T-cell (primary cell): ENCODE results near the gene GRIP2. TPM values are rescaled to one million over a fixed set of nuclear protein-coding genes. Genes with fewer than 3 reads are reported as not detected.

Source experiments
- ATAC-seq, 4 experiments: fragments of 200-7000 bp in 3 of 4; fragments of 150-1000 bp in 1 of 4; cut with Tn5 transposase; replicated peaks in 1 of 4; 1 replicate in 3 of 4; 2 replicates in 1 of 4; pipeline ENCODE4 v1.10.0; 2021; ENCODE audit warnings: moderate library complexity in 3 of 4, mild to moderate bottlenecking in 2 of 4, moderate number of reproducible peaks in 1 of 4
- CTCF ChIA-PET, 2 donors: fragments of 300-600 bp; sonication (Branson Sonifier 250); formaldehyde crosslinking; loops; one replicate each; lab custom pipeline; 2022; ENCODE audit warnings: antibody characterized with exemption in 2 of 2; lab: Charles Lee
- POLR2A ChIA-PET, 2 donors: fragments of 300-600 bp; sonication (Branson Sonifier 250); formaldehyde crosslinking; loops; one replicate each; lab custom pipeline; 2022; ENCODE audit warnings: antibody characterized with exemption in 2 of 2; lab: Charles Lee
- DNase-seq, 35 experiments: peaks; one replicate each; pipeline versions ENCODE4 v3.0.0 to v3.0.0-alpha.2; 2013 to 2023
- H3K27ac ChIP-seq: one replicate; pipeline ENCODE4 v1.5.1; 2013; ENCODE audit warnings: low read length
- H3K27me3 ChIP-seq, 2 experiments: replicated peaks in 1 of 2; 1 replicate in 1 of 2; 2 replicates in 1 of 2; pipeline versions ENCODE4 v1.6.1 to v1.7.0; 2013; ENCODE audit warnings: low read length in 1 of 2, mixed read lengths in 1 of 2; ENCODE audit not compliant: control insufficient read depth in 2 of 2, insufficient read depth in 2 of 2; ENCODE audit errors: extremely low read depth in 1 of 2
- H3K36me3 ChIP-seq, 2 donors: 1 replicate in 1 of 2; 2 replicates in 1 of 2; pipeline versions ENCODE4 v1.6.1 to v1.7.0; 2013; ENCODE audit warnings: low read length in 1 of 2; ENCODE audit not compliant: control insufficient read depth in 2 of 2, insufficient read depth in 1 of 2; ENCODE audit errors: extremely low read depth in 1 of 2
- H3K4me1 ChIP-seq, 2 experiments: 1 replicate in 1 of 2; 2 replicates in 1 of 2; pipeline versions ENCODE4 v1.6.1 to v1.7.0; 2013; ENCODE audit warnings: low read length in 2 of 2, mixed read lengths in 1 of 2; ENCODE audit not compliant: insufficient read depth in 2 of 2, control insufficient read depth in 1 of 2; ENCODE audit errors: extremely low read depth in 1 of 2
- H3K4me3 ChIP-seq, 2 donors: 1 replicate in 1 of 2; 2 replicates in 1 of 2; pipeline versions ENCODE4 v1.5.1 to v1.7.0; 2013; ENCODE audit warnings: mild to moderate bottlenecking in 2 of 2, low read length in 1 of 2, moderate library complexity in 1 of 2; ENCODE audit not compliant: control insufficient read depth in 1 of 2; ENCODE audit errors: extremely low read depth in 1 of 2
- H3K9me3 ChIP-seq: 2 replicates; pipeline ENCODE4 v1.7.0; 2013
- H3K27ac Mint-ChIP-seq, 2 donors: one replicate each; pipeline ENCODE4 v1.8.0; 2020 to 2021; ENCODE audit warnings: mild to moderate bottlenecking in 2 of 2, mixed read lengths in 2 of 2
- H3K27me3 Mint-ChIP-seq, 2 donors: one replicate each; pipeline ENCODE4 v1.8.0; 2021 to 2022; ENCODE audit warnings: mixed read lengths in 2 of 2
- H3K36me3 Mint-ChIP-seq: one replicate; pipeline ENCODE4 v1.8.0; 2021; ENCODE audit warnings: mixed read lengths
- H3K4me1 Mint-ChIP-seq, 3 donors: one replicate each; pipeline ENCODE4 v1.8.0; 2020 to 2022; ENCODE audit warnings: mixed read lengths in 3 of 3, mild to moderate bottlenecking in 1 of 3
- H3K4me3 Mint-ChIP-seq, 3 donors: one replicate each; pipeline ENCODE4 v1.8.0; 2020 to 2022; ENCODE audit warnings: mild to moderate bottlenecking in 3 of 3, mixed read lengths in 3 of 3, moderate library complexity in 3 of 3
- H3K9me3 Mint-ChIP-seq, 3 donors: one replicate each; pipeline ENCODE4 v1.8.0; 2020 to 2022; ENCODE audit warnings: mixed read lengths in 3 of 3
- WGBS: methylation state at CpG from one replicate; pipeline ENCODE4 v1.1.5; 2013; ENCODE audit warnings: missing lambda C conversion rate; ENCODE audit not compliant: insufficient coverage; 5-methylcytosine and 5-hydroxymethylcytosine counted together
- total RNA-seq, 35 experiments: library from RNA in 6 of 35; stranded (reverse) in 6 of 35; fragments of 120-200 nt in 1 of 35; gene quantifications; one replicate each; pipeline versions ENCODE4 v1.2.1 to v1.2.4 and lab custom pipeline; 2013 to 2026

GRIP2 gene
- total RNA-seq, 5 donors from 2014 or later (not counting 1 experiment from before 2014, with no cell fraction given): 0.20 TPM; not detected in 4

GRCh38 chr3:14581334-14582044 is 41.3 kb upstream of the GRIP2 start:
- ChIA-PET POLR2A (no interaction called here), CTCF (no interaction called here)
- Mint-ChIP-seq H3K4me3 (no peak overlapping the region), H3K9me3 (no peaks in the 10 kb centered on the region), H3K27ac (no peak overlapping the region), H3K4me1 (no peaks in the 10 kb centered on the region), H3K27me3 (peaks cover 18 to 27% of the 10 kb centered on the region in 2 donors), H3K36me3 (no peaks in the 10 kb centered on the region)
- Histone ChIP-seq H3K36me3 (no peaks in the 10 kb centered on the region), H3K27me3 (peaks cover 0 to 44% of the 10 kb centered on the region in 2 experiments), H3K27ac (no peak overlapping the region), H3K4me1 (no peaks in the 10 kb centered on the region), H3K4me3 (no peak overlapping the region), H3K9me3 (no peaks in the 10 kb centered on the region)
- ATAC-seq (no peak), DNase-seq (no peak)
- 81% methylated on average over 3 of the region's 5 CpGs for WGBS

GRCh38 chr3:14577897-14578296 is 37.8 kb upstream of the GRIP2 start:
- ChIA-PET CTCF (no interaction called here), POLR2A (no interaction called here)
- no peaks in the 10 kb centered on the region for H3K9me3 ChIP-seq
- ATAC-seq (no peak), DNase-seq (no peak)
- H3K4me1 Mint-ChIP-seq: no peaks in the 10 kb centered on the region
- no peaks in the 10 kb centered on the region for H3K36me3 Mint-ChIP-seq
- no peak overlapping the region for H3K4me3 ChIP-seq
- H3K4me3 Mint-ChIP-seq: no peak overlapping the region
- no peaks in the 10 kb centered on the region for H3K4me1 ChIP-seq
- peaks cover 14 to 27% of the 10 kb centered on the region in 2 donors for H3K27me3 Mint-ChIP-seq
- no peak overlapping the region for H3K27ac Mint-ChIP-seq
- 57% methylated on average over 5 of the region's 5 CpGs for WGBS
- no peaks in the 10 kb centered on the region for H3K9me3 Mint-ChIP-seq
- no peaks in the 10 kb centered on the region for H3K36me3 ChIP-seq
- no peak overlapping the region for H3K27ac ChIP-seq
- H3K27me3 ChIP-seq: peaks cover 0 to 27% of the 10 kb centered on the region in 2 experiments

DNA sequence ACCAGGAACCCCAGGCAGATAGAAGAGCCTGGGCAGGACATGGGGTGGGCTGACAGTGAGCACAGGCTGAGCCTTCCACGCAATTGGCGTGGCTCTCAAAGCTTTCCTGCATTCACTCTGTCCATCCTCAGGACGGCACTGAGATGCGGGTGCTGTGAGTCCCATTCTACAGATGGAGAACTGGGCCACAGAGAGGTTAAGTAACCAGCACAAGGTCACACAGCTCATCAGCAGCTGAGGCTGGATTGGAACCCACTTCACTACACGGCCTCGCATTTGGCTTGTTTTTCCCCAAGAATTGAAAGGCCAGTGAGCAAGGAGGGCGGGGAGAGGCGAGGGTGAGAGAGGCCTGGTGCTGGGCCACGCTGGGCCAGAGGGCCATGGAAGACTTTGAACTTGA is 36.0 kb upstream of the GRIP2 start:
- H3K36me3 ChIP-seq: no peaks in the 10 kb centered on the region
- ATAC-seq (no peak), DNase-seq (no peak)
- H3K4me1 Mint-ChIP-seq: no peaks in the 10 kb centered on the region
- peaks cover 0 to 23% of the 10 kb centered on the region in 2 experiments for H3K27me3 ChIP-seq
- no peaks in the 10 kb centered on the region for H3K4me1 ChIP-seq
- H3K9me3 Mint-ChIP-seq: no peaks in the 10 kb centered on the region
- peaks cover 15 to 18% of the 10 kb centered on the region in 2 donors for H3K27me3 Mint-ChIP-seq
- CTCF ChIA-PET: no interaction called here
- POLR2A ChIA-PET: no interaction called here
- no peak overlapping the region for H3K4me3 Mint-ChIP-seq
- no peak overlapping the region for H3K27ac ChIP-seq
- H3K4me3 ChIP-seq: no peak overlapping the region
- WGBS: 84% methylated on average over 9 of the region's 9 CpGs
- no peaks in the 10 kb centered on the region for H3K36me3 Mint-ChIP-seq
- H3K9me3 ChIP-seq: no peaks in the 10 kb centered on the region
- no peak overlapping the region for H3K27ac Mint-ChIP-seq

- H3K4me3 Mint-ChIP-seq: no peak overlapping the region
- ATAC-seq (no peak), DNase-seq (no peak)
- CTCF ChIA-PET: no interaction called here
- H3K4me1 ChIP-seq: no peaks in the 10 kb centered on the region
- peaks cover 0 to 20% of the 10 kb centered on the region in 2 experiments for H3K27me3 ChIP-seq
- POLR2A ChIA-PET: no interaction called here
- 87% methylated on average over 27 of the region's 27 CpGs for WGBS
- H3K9me3 ChIP-seq: no peaks in the 10 kb centered on the region
- H3K4me3 ChIP-seq: no peak overlapping the region
- peaks cover 15 to 18% of the 10 kb centered on the region in 2 donors for H3K27me3 Mint-ChIP-seq
- H3K27ac ChIP-seq: no peak overlapping the region
- H3K36me3 Mint-ChIP-seq: no peaks in the 10 kb centered on the region
- no peaks in the 10 kb centered on the region for H3K9me3 Mint-ChIP-seq
- H3K27ac Mint-ChIP-seq: no peak overlapping the region
- H3K4me1 Mint-ChIP-seq: peaks cover 2 to 9% (median 3%) of the 10 kb centered on the region in 3 donors
- no peaks in the 10 kb centered on the region for H3K36me3 ChIP-seq
Observed at GRCh38 chr3:14574183-14574582, 34.0 kb upstream of the GRIP2 start.

- no peak overlapping the region for H3K27ac Mint-ChIP-seq
- POLR2A ChIA-PET: no interaction called here
Observed at GRCh38 chr3:14573706-14574105, 33.6 kb upstream of the GRIP2 start.

GRCh38 chr3:14570864-14571263 is 30.7 kb upstream of the GRIP2 start:
- no peak overlapping the region for H3K27ac Mint-ChIP-seq
- WGBS: 86% methylated on average over 1 of the region's 5 CpGs

More at GRCh38 chr3:14573706-14574105, 33.6 kb upstream of the GRIP2 start:
- CTCF ChIA-PET: no interaction called here
- 87% methylated on average over 21 of the region's 21 CpGs for WGBS
- Mint-ChIP-seq H3K4me3 (no peak overlapping the region), H3K36me3 (no peaks in the 10 kb centered on the region), H3K9me3 (no peaks in the 10 kb centered on the region), H3K27me3 (peaks cover 12 to 14% of the 10 kb centered on the region in 2 donors), H3K4me1 (peaks cover 2 to 9% (median 3%) of the 10 kb centered on the region in 3 donors)
- H3K9me3 ChIP-seq: no peaks in the 10 kb centered on the region
- H3K27ac ChIP-seq: no peak overlapping the region
- peaks cover 0 to 23% of the 10 kb centered on the region in 2 experiments for H3K27me3 ChIP-seq
- H3K4me1 ChIP-seq: no peaks in the 10 kb centered on the region
- DNase-seq: no peak
- no peaks in the 10 kb centered on the region for H3K36me3 ChIP-seq
- no peak for ATAC-seq
- H3K4me3 ChIP-seq: no peak overlapping the region

More at GRCh38 chr3:14570864-14571263, 30.7 kb upstream of the GRIP2 start:
- Mint-ChIP-seq H3K27me3 (peaks cover 7 to 9% of the 10 kb centered on the region in 2 donors), H3K9me3 (no peaks in the 10 kb centered on the region), H3K36me3 (no peaks in the 10 kb centered on the region), H3K4me1 (peaks cover 2 to 9% (median 3%) of the 10 kb centered on the region in 3 donors), H3K4me3 (no peak overlapping the region)
- Histone ChIP-seq H3K4me1 (no peaks in the 10 kb centered on the region), H3K36me3 (no peaks in the 10 kb centered on the region), H3K4me3 (no peak overlapping the region), H3K27me3 (peaks cover 0 to 29% of the 10 kb centered on the region in 2 experiments), H3K9me3 (no peaks in the 10 kb centered on the region), H3K27ac (no peak overlapping the region)
- DNase-seq (no peak), ATAC-seq (no peak)
- ChIA-PET CTCF (interaction anchor here in 1 of 2 donors (0.5 kb wide), 1 partner anchor 218 kb away, joined by 6 read pairs; no protein-coding TSS in a partner anchor), POLR2A (no interaction called here)
